ENCODE data around the gene ABCF1. TPM values are rescaled to one million over a fixed set of nuclear protein-coding genes. Genes with fewer than 3 reads are reported as not detected.

ABCF1 gene
- total RNA-seq, 2 donors from 2014 or later = 64.6 to 68.1 TPM

DNA sequence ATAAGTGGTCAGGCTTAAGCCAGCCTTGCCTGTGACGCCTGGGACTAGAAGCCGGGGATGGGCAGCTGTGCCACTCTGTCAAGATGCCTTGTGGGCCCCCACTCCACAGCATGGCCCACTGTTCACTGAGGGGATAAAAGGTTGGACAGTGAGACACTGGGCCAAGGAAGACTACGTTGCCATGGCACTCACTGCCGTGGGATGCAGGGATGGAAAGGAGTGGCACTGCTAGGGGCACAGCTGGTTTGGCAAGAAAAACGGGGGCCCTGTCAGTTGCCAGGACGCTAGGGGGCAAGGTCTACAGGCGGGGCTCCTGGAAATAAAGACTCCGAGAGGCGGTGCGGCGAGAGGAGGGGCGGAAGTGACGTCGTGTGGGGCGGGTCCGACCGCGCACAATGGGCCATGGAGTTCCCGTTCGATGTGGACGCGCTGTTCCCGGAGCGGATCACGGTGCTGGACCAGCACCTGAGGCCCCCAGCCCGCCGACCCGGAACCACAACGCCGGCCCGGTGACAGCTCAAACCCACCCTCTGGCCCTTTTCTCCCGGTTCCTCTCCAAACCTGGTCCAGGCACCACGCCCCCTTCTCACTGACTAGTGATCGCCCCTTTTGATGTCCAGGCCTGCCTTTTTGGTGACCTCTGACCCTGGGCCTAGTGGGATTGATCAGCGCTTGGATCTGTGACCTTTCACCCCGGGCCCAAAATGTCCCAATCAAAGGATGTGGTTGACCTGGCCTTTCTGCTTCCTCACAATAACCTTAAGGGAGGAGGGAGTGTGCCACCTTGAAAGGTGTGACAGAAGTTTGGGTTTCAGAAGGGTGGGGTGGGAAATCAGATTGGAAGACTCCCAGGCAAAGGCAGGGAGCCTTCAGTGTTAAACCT lies 55.5 kb downstream of the ABCF1 start, which contains the start of gene ATAT1:
TSS of gene ATAT1 (plus strand) at position 391 of the 883 bp plus-strand sequence.
- peak; percentile 99 for ATAC-seq (replicated peaks in 1 of 2)
- Mint-ChIP-seq H3K27me3 (ENCODE audit: low read depth) (no peaks in the 10 kb centered on the region), H3K27ac (peak within 1 kb of the TSS; percentile 94), H3K9me3 (no peaks in the 10 kb centered on the region), H3K36me3 (ENCODE audit: insufficient read depth in 2 of 2) (peaks cover 10 to 37% of the 10 kb centered on the region in 2 donors), H3K4me1 (ENCODE audit: low read depth) (peaks cover 26% of the 10 kb centered on the region), H3K4me3 (peak within 1 kb of the TSS; percentile 91 to 96)
- peak; percentile 89 for DNase-seq

DNA sequence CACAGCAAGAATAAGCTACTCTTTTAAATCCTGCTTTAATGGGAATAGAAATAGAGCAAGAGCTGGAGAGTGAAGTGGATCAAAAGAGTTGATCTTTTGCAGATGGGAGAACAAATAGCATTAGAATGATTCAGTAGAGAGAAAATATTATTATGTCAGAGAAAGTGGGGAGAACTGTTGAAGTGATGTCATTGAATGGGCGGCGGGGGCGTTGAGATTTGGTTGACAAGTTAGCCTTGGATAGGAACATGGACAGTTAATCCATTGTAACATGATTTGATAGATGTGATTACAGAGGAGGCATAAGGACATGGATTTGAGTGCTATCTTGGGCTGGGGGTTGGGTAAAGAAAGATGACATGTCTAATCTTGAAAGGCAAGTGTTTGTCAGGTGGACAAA lies 64.6 kb downstream of the ABCF1 start:
- Mint-ChIP-seq H3K27me3 (ENCODE audit: low read depth) (no peaks in the 10 kb centered on the region), H3K9me3 (no peaks in the 10 kb centered on the region), H3K27ac (no peak overlapping the region), H3K36me3 (ENCODE audit: insufficient read depth in 2 of 2) (peaks cover 5 to 6% of the 10 kb centered on the region in 2 donors), H3K4me3 (no peak overlapping the region), H3K4me1 (ENCODE audit: low read depth) (peaks cover 11% of the 10 kb centered on the region)
- DNase-seq (no peak), ATAC-seq (replicated peaks in 1 of 2) (no peak)

DNA sequence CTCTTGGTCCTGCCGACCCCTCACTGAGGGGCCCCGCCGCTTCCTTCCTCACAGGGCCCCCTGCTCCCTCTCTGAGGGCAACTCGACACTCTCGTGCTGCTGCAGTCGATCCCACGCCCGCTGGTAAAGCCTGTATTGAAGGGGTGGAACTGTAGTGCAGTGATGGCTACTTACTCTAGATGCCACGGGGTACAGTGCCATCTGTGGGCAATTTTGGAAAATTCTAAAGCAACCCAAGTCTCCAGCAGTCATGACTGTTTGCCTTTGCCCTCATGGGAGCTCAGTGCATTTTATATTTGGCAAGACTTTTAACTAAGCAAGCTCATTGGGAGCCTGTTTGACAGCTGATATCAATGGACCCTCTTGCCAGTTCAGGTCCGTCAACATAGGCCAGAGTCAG lies 69.2 kb downstream of the ABCF1 start:
- Mint-ChIP-seq H3K4me3 (no peak overlapping the region), H3K4me1 (ENCODE audit: low read depth) (peaks cover 10% of the 10 kb centered on the region), H3K27ac (no peak overlapping the region), H3K9me3 (no peaks in the 10 kb centered on the region), H3K36me3 (ENCODE audit: insufficient read depth in 2 of 2) (no peaks in the 10 kb centered on the region), H3K27me3 (ENCODE audit: low read depth) (no peaks in the 10 kb centered on the region)
- DNase-seq (no peak), ATAC-seq (replicated peaks in 1 of 2) (peak in 1 of 2 donors; percentile 44)

DNA sequence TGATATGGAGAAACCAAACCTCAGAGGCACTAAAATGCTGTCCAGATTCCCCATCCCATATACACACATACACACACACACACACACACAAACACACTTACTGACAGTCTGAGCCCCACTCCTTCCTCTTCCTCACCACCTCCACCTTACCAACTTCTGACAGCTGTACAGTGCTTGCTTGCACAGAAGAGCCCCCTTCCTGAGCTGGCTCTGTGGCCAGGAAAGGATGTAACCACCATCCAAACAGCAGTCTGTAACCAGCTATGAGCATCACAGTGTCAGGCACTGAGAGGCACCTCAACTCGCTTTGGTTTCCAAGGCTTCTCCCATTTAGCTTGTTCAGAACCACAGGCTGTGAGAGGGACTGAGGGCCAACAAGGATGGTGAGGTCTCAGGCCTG lies 69.8 kb downstream of the ABCF1 start:
- Mint-ChIP-seq H3K36me3 (ENCODE audit: insufficient read depth in 2 of 2) (no peaks in the 10 kb centered on the region), H3K4me3 (no peak overlapping the region), H3K27me3 (ENCODE audit: low read depth) (no peaks in the 10 kb centered on the region), H3K27ac (peak overlapping the region; percentile 29), H3K9me3 (no peaks in the 10 kb centered on the region), H3K4me1 (ENCODE audit: low read depth) (peaks cover 14% of the 10 kb centered on the region)
- ATAC-seq (replicated peaks in 1 of 2) (peak; percentile 7 to 29), DNase-seq (no peak)

Other genes with a start within 250 kb of the ABCF1 start
- 10 to 100 TPM; 18.8 to 20.0 TPM for gene TRIM39, start 244.5 kb upstream of the ABCF1 start, total RNA-seq
- 10 to 100 TPM; 26.4 to 31.1 TPM for gene RPP21, start 226.3 kb upstream of the ABCF1 start, total RNA-seq
- 100 to 1,000 TPM; 713 to 829 TPM for gene HLA-E, start 81.9 kb upstream of the ABCF1 start, total RNA-seq
- 100 to 1,000 TPM; 114 to 121 TPM for gene GNL1, start 15.0 kb upstream of the ABCF1 start, total RNA-seq
- 10 to 100 TPM; 23.0 to 31.8 TPM for gene PRR3, start 14.1 kb upstream of the ABCF1 start, total RNA-seq
- 100 to 1,000 TPM; 138 to 154 TPM for gene PPP1R10, start 45.8 kb downstream of the ABCF1 start, total RNA-seq
- 100 to 1,000 TPM; 109 to 132 TPM for gene MRPS18B, start 46.4 kb downstream of the ABCF1 start, total RNA-seq
- 10 to 100 TPM in 1 of 2 donors, 1 to 10 TPM in 1; 8.3 to 14.2 TPM for gene ATAT1, start 55.4 kb downstream of the ABCF1 start, total RNA-seq
- gene C6orf136, start 75.7 kb downstream of the ABCF1 start, total RNA-seq = 10 to 100 TPM; 25.8 to 36.0 TPM
- gene DHX16, start 101.6 kb downstream of the ABCF1 start, total RNA-seq = 10 to 100 TPM; 39.2 to 43.0 TPM
- 100 to 1,000 TPM; 179 to 200 TPM for gene PPP1R18, start 115.2 kb downstream of the ABCF1 start, total RNA-seq
- gene NRM, start 119.5 kb downstream of the ABCF1 start, total RNA-seq = 10 to 100 TPM; 26.9 to 29.6 TPM
- 100 to 1,000 TPM; 102 to 127 TPM for gene MDC1, start 145.8 kb downstream of the ABCF1 start, total RNA-seq
- 100 to 1,000 TPM; 668 to 724 TPM for gene TUBB, start 148.9 kb downstream of the ABCF1 start, total RNA-seq
- 100 to 1,000 TPM; 293 to 319 TPM for gene FLOT1, start 171.2 kb downstream of the ABCF1 start, total RNA-seq
- gene IER3, start 173.1 kb downstream of the ABCF1 start, total RNA-seq = 100 to 1,000 TPM; 174 to 197 TPM